SHP77 (cell line): ENCODE measurements around the gene DAAM1.

Experiments used
- DNase-seq, 2 experiments: peaks; one replicate each; lab custom pipeline; 2025; lab: John Stamatoyannopoulos, UW

The DAAM1 gene

DNA sequence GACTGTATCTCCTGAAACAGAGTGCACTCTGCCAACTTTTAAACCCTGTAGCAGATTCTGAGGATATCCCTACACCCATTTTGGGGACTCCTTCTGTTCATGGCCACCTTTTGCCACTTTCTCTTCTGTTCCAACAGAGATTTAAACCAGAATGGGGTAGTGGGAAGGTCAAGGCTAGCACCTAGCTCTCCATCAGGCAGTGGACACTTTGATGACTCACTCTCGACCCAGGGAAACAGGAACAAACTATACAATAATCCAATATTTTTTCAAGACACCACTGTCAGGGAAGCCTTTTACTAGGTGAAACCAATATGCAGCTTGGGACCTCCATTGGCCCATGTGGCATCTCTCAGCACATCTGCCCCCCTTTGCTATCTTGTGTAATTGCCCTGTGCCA, 103.6 kb downstream of the DAAM1 start:
- no peak for DNase-seq

DNA sequence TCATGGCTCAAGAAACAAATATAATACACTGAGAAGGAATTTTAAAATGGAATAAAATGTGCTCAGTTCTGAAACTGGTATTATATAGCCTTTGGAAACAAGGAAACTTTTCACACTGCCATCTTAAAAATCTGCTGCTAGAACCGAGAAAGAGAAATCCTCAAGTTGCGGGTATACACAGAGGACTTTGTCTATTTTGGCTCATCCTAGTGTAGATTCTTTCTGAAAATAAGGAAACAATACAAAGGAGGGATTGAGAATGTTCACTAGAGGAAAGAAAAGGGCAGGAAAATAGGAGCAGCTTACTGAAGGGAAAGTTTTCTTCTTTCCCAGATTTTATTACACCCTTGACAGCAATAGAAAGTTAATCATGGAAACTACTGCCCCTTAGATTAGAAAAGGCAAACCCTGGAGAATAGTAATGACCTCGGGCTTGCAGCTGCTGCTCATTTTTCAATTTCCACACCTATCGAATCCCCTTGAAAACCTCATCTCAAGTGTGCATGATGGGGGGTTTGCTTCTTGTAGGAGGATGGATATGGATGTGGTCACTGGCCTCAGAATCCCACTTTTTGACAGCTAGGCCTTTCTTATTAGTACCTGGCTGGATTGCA, 104.6 kb downstream of the DAAM1 start:
- no peak for DNase-seq

DNA sequence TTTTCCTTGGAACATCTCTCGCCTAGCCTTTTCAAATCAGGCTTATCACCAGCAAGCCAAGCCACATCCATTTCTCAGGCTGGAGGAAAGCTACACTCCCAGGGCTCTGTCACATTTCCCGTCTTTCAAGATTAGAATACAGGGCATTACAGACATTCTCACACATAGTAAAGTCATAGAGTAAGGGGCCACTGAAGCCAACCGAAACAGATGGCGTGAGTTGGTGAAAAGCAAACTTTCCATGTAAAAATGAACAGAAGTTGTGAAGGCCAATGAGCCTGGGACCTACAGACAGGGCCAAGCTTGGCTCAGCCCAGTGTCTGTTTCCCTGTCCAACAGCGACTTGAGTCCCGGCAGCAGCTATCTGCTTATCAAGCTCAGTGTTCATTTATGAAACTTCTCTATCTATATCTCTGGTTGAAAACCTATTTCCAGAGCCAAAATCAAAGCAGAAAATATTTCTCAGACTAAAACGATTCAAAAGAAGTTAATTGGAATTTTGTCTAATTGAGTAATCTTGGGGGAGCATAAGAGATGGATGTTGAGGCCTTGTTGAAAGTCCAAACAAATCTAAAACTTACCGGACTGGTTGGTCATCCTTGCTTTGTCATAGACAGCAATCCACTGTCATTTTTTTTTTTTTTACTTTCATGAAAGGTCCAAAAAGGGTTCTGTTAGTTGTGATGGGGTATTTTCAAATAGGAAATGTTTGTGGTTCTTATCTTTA, 105.6 kb downstream of the DAAM1 start:
- no peak for DNase-seq

DNA sequence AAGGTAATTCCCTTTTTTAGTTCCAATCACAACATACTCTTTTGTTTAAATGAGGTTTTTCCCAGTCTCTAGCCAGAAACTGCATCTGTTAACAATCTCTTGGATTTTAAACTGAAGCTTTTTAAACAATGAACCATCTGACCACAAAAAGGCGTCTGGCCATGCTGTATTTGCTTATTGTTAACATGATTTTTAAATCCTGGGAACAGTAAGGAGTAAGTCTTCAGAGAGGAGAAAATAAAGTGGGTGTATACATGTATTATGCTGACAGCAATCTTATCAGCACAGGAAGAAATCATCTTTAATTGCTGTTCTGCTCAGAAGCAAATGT, 106.2 kb downstream of the DAAM1 start:
- DNase-seq = no peak

DNA sequence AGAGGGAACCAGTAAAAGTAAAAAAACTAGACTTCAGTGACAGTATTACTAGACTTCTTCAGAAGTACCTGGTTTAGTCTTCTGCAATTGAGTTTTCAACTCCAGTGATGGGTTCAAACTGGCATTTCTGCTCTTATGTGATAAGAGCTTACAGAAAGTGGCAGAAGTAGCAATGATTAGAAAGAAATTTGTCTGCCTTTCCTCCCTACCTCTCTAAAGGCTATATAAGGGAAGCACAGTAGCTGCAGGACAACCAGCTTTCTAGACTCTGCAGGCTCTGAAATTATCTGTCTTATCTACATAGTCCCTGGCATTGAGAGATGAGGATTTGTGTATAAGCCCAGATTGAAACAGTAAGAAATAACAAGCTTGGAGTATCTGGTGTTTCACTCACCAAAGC, 107.5 kb downstream of the DAAM1 start:
- no peak for DNase-seq

DNA sequence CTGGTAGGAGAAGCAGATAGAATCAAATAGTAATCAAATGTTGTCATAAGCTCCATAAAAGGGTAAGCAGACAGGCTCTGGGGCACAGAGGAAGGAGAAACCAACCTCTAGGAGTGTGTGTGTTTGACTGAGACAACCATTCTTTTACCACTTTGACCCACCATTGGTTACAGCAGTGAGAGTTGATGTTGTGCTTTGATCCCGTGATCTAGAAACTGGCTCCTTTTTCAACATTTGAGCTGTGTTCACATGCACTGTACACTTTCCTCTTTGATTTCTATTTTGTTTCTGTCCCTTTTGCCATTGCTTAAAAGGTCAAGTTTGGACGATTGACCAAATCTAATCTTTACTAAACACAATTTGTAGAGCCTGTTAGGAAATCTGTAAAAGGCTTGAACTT, 108.0 kb downstream of the DAAM1 start:
- no peak for DNase-seq

DNA sequence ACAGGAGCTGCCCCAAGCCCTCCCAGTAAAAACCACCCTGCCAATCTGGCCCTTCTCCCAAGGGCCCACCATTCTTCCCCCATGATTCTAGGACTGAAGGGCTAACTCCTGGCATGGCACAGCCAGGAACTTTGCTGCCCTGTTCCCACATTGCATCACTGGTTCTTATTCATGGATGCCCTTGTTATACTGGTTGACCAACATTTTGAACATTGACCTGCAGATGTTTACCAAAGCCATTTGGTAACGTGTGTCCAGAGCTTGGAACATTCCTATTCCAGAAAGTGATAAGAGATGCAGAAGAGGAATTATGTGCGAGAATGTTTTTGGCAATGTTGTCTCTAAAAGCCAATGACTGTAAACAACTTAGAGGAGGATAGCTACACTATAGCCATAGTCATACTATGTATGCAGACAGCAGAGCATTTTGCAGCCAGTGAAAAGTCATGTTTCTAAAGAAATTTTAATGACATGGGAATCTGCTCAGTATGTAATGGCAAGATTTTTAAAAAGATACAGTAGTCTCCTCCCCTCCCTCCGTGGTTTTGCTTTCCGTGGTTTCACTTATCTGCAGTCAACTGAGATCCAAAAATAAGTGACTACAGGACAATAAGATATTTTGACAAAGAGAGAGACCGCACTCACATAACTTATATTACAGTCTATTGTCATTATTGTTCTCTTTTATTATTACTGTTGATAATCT, 108.8 kb downstream of the DAAM1 start:
- DNase-seq = no peak

DNA sequence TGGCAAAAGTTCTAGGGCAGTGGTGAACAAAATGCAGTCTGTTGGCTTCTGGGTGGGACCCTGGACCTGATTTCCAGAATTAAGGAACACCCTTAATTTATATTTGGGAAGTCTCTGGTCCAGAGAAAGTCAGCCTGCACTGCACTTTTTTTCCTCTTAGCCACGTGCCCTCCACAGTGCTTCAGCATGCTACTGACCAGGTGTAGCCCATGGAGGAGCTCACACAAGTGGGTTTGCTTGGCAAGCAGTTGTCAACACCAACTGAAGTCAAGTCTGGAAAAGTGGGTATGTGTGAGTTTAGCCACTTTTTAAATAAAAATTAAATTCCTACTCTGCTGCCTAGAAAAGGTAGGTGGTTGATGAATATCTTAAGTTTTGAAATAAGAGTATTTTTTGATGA, 111.3 kb downstream of the DAAM1 start:
- DNase-seq = no peak

DNA sequence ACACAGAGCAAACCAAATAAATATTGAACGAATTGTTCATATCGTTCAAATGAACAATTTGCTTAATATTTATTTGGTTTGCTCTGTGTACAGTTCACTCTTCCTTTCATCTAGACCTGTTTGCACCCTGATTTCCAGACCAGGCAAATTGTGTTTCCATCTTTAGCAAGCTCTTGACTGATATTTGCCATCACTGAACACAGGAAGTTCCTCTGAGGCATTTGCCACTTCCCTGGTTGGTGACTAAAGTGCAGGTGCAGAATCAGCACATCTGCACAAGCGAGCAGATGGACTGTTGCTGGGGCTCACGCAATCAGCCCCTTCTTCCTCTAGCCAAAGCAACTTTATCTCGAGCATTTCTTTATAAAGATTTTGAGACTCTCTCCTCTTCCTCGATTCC, 112.9 kb downstream of the DAAM1 start:
- DNase-seq = peak; percentile 71 to 80

DNA sequence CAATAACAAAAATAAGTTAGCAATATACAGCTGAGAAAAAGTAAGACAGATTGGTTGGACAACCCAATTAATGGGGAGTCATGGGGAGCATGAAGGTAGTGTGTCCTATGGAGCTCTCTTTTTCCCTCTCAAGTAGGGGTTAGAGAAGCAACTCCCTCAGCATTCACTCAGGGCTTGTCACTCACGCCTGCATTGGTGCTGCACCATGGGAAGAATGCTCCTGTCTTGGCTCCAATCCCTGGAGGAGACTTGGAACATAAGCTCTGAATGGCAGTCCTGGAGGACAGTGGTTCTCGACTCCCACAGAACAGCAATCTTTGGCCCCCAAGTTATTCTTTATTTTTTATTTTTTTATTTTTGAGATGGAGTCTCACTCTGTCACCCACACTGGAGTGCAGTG, 113.8 kb downstream of the DAAM1 start:
- no peak for DNase-seq

DNA sequence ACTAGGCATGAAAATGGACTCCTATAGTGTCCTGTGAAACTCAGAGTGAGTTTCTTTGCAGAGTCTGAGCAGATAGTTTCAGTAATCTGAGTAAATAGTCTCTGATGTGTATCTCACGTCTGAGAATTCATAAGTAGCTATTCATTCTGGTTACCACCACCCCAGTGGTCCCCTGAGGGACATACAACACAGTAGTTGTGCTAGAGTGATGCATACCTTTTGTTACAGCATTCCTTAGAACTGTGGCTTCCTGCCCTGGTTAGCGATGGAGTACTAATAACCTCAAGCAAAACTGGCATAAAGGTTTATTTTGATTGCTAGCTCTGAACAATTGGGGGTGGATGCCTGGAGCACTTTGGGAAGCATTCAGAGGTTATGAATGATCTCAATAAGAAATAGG, 114.7 kb downstream of the DAAM1 start:
- DNase-seq = no peak

DNA sequence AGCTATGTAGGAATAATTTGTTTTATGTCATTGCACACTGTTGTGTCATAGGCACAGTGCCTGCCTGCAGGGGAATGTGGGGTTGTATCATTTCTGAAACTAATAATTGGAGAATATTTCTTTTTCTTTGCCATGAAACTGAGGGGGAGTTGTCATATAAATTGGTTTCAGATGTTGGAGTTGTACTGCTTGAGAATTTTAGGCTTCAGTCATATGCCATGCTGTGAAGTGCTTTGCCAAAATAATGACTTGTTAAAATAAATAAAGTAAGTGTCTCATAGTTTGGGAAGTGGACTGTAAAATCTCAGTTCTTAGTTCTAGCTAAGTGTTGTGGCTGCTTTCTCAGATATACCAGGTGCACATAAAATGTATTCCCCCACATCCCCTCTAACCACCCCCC, 116.8 kb downstream of the DAAM1 start:
- no peak for DNase-seq

DNA sequence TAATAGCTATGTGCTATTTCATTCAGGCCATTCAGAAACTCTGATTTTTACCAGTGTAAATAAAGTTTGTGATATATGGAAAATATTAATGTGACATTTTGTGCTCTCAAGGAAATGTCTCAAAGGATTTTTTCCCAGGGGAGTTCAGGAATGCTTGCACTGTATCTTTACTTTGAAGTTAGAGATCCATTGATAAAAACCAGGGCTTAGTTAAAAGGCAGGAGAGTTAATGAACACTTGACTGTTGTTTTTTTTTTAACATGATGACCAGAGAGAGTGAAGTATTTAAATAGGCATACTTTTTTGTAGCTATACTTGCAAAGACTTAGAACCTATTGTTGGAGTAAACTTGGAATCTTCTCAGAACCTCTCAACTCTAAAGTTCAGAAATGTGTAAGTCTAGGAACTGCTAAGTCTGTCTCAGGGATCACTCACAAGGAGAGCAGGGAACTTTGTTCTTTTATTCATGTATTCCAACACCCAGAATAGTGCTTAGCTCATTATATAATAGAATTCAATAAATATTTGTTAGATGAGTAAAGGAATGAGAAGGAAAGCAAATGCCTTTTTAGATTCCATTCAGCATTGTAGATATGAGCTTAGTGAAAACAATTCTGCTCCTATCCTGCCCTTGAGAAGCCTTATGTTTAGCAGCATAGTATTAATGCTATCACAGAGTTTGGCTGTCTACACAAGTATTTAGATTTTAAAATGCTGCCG, 117.5 kb downstream of the DAAM1 start:
- no peak for DNase-seq

DNA sequence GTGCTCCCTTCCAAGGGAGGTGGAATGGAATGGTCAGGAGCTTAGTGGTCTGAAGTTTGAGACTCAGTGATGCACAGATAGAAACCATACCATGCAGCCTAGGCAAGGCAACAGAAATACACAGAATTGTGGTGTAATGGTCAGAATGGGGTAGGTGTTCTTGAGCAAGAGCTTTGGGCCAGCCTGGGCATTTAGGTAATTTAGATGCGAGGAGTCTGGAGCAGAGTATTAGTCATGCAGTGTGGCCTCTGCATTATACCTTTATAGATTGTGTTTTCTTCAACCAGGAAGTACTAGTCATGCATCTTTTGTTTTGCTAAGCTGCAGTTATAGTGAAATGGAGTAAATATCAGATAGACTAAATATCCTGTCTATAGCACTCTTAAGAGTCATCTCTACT, 118.3 kb downstream of the DAAM1 start:
- DNase-seq = no peak

DNA sequence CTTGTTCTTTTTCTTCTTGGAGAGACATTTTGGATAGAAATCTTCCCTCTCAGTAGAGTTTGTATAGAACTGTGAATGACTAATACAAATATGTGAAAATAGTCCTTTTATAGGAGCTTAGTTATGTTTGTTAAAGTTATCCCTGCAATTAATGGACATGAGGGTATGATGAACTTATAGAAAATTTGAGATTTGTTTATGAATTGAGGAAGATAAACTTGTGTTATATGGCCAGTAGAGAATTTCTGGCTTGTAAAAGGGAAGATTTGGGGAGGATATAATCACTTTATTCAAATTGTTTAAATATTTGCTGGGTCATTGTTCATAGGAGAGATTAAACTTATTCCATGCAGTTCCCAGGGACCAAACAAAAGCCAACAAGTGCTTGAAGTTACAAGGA, 119.6 kb downstream of the DAAM1 start:
- no peak for DNase-seq

DNA sequence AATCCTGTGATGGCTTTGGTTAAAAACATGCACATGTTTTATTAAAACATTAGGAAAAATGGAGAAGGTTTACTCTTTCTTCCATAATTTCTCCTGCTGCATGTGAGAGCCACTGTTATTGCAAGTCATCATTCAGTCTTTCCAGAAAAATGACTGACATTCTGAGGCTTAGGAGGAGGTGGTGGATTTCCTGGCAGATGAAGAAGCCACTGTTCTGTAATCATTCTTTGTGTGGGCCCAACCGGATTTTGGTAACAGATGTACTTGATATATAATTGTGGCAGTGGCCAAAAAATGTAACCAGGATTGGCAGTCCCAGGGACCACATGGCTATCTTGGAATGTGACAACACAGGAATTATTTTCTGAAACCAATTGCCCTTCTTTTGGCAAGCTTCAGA, 120.2 kb downstream of the DAAM1 start:
- no peak for DNase-seq

DNA sequence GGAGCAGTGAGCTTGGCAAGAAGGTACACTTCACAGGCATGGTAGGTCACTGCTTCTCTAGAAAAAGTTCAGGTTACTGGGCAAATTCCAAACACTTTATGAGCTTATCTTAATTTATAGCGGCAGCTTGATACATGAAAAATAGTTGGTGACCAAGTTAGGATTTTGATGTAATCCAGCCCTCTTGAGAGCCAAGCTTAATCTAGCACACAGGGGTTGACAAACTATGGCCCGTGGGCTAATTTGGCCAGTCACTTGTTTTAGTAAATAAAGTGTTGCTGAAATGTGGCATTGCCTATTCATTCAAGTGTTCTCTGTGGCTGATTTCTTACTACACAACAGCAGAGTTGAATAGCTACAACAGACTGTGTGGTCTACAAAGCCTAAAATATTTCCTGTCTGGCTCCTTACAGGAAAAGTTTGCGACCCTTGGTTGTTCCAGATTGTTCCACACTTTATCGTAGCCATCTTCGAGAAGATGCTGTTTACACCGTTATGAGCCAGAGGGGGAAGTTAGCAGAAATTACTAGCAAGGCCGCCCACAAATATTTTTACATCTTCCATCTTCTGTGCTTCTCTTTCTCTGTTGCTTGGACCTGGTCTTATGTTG, 120.9 kb downstream of the DAAM1 start:
- no peak for DNase-seq

DNA sequence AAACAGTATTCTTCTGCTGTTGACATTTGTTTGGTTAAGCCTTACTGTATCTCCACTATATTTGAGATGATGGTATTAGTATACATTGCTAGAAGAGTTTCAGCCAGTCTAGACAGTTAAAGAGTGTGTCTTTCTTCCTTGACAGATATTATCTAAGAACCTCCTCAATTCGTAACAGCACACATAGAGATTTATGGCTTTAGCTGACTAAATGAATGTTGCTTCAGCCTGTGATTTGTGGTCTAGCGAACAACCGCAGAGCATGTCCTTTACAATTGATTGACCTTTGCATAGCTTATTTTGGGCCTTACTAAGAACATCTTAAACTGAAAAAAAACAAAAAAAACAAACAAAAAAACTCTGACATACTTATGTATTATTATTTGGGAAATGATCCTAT, 122.2 kb downstream of the DAAM1 start:
- DNase-seq = no peak

DNA sequence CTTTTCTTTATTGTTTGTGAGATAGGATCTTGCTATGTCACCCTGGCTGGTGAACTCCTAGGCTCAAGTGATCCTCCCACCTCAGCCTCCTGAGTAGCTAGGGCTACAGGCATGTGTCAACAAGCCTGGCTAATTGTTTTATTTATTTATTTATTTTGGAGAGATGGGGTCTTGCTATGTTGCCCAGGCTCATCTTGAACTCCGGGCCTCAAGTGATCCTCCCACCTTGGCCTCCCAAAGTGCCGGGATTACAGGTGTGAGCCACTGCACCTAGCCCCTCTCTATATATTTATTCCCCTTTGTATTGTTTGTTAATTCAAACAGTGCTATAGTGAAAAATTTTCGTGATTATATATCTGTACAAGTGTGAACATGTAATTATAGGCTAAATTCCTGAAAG, 123.3 kb downstream of the DAAM1 start:
- no peak for DNase-seq

DNA sequence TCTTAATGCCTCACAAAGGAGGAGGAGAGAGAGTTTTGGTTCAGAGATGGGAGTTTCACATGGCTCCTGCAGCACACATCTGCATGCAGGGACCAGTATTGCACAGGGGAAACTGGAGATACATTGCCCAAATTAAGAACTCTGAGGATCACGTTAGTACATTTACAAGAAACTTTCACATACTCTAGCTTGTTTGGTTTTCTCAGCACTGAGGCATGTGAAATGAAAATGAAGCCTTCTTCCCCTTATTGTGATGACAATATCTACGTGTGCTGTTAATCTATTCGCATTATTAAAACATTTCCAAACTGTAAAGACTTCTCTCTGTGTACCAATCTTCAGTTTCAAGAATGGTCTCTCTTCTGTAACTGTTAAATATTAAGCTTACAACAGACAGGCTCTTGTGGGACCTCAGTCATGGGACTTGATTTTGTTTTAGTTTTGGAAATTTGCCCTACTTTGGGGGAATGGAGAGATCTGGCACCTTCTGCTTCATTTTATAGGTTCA, 124.7 kb downstream of the DAAM1 start:
- DNase-seq = no peak

DNA sequence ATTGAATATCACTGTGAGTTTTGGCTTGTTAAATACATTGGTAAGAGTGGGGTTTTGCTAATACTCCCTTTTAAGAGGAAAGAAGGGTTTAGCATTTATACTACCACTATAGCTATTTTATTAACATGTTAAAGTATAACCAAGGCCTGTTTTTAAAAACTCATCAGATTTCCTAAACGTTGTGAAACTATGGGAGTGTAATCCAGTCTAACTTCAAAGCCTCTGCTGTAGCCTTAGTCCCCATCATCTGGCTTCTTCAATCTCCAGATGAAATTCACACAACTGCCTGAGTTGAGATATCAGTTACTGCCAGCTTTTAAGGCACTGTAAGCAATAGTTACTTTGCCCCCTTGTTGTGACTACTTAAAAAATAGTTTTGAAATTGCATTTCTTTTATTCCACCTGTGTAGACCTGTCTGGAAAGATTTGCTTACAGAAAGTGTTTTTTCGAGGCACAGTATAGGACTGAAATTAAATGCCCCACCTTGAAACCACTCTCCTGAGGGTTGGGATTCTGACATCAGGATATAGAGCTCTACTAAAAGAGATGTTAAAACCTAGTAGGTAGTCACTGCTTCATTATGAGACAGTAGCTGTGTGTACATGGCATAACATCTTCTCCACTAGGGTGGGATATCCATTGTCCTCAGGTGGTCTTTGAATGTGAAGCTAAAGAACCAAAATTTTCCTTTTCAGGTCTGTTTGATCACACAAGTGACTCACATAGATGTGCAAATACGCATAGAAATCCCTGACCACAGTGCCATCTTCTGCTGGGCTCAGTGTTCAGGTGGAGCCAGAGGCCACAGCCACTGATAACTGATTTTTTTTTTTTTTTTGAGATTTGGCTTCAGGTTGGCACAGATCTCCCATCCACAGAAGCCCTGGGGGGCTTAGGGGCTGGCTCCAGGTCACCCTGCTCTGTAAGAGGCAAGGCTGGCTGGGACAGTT, 125.5 kb downstream of the DAAM1 start:
- no peak for DNase-seq
